ENCODE data around the gene PLD1.

The PLD1 gene

GRCh38 chr3:171677706-171678105, 132.6 kb downstream of the PLD1 start:
- DNase-seq (ENCODE audit: extremely low spot score): no peak
- TF ChIP-seq, protein P1, sequence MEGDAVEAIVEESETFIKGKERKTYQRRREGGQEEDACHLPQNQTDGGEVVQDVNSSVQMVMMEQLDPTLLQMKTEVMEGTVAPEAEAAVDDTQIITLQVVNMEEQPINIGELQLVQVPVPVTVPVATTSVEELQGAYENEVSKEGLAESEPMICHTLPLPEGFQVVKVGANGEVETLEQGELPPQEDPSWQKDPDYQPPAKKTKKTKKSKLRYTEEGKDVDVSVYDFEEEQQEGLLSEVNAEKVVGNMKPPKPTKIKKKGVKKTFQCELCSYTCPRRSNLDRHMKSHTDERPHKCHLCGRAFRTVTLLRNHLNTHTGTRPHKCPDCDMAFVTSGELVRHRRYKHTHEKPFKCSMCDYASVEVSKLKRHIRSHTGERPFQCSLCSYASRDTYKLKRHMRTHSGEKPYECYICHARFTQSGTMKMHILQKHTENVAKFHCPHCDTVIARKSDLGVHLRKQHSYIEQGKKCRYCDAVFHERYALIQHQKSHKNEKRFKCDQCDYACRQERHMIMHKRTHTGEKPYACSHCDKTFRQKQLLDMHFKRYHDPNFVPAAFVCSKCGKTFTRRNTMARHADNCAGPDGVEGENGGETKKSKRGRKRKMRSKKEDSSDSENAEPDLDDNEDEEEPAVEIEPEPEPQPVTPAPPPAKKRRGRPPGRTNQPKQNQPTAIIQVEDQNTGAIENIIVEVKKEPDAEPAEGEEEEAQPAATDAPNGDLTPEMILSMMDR (IDR thresholded peaks at IDR 0.05; ENCODE audit: control extremely low read depth, extremely low read depth, low read depth, missing control alignments): no peak
- CTCF ChIA-PET: interaction anchor here (1.0 to 1.4 kb wide), 3 partner anchors 19 to 64 kb away, joined by 3 to 7 read pairs (median 3); no protein-coding TSS in a partner anchor
- POLR2A ChIA-PET: no interaction called here

DNA sequence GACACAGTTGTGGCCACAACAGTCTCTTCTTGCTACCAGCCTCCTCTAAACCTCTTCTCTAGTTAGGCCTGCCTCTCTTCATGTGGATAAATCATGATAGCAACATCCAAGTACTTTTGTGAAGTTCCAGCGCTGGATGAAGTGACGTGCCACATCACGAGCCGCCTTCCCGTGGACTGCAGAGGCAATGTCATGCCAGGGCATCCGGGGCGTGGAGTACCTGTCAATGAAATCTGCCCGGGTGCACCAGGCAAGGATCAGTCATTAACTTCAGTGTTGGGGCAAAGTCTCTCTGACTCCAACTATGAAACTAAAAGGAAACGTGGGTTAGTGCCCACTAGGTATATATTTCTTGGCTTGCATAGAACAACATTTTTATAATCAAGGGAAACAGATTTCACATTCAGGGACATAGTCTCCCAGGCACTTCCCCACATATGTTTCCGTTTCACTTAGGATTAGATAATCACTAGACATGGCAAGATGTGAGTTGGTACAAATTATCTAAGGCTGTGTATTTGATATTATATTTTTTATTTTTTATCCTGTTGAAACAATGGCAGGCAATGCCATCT, 133.6 kb downstream of the PLD1 start:
- ChIA-PET POLR2A (no interaction called here), CTCF (interaction anchor here (1.0 kb wide), 1 partner anchor 63 kb away, joined by 3 read pairs; no protein-coding TSS in a partner anchor)
- TF ChIP-seq, protein P1 (IDR thresholded peaks at IDR 0.05; ENCODE audit: control extremely low read depth, extremely low read depth, low read depth, missing control alignments): no peak
- DNase-seq (ENCODE audit: extremely low spot score): no peak

GRCh38 chr3:171673951-171674350, 136.3 kb downstream of the PLD1 start:
- ChIA-PET CTCF (interaction anchor here (1.3 kb wide), 1 partner anchor 22 kb away, joined by 3 read pairs; no protein-coding TSS in a partner anchor), POLR2A (no interaction called here)

GRCh38 chr3:171672538-171672937, 137.7 kb downstream of the PLD1 start:
- DNase-seq (ENCODE audit: extremely low spot score): no peak
- CTCF ChIA-PET: interaction anchor here (1.0 to 1.4 kb wide), 2 partner anchors 14 to 19 kb away, joined by 3 read pairs; no protein-coding TSS in a partner anchor
- POLR2A ChIA-PET: no interaction called here
- TF ChIP-seq, protein P1 (IDR thresholded peaks at IDR 0.05; ENCODE audit: control extremely low read depth, extremely low read depth, low read depth, missing control alignments): no peak

More at GRCh38 chr3:171673951-171674350, 136.3 kb downstream of the PLD1 start:
- no peak for DNase-seq (ENCODE audit: extremely low spot score)
- TF ChIP-seq, protein P1 (IDR thresholded peaks at IDR 0.05; ENCODE audit: control extremely low read depth, extremely low read depth, low read depth, missing control alignments): no peak

DNA sequence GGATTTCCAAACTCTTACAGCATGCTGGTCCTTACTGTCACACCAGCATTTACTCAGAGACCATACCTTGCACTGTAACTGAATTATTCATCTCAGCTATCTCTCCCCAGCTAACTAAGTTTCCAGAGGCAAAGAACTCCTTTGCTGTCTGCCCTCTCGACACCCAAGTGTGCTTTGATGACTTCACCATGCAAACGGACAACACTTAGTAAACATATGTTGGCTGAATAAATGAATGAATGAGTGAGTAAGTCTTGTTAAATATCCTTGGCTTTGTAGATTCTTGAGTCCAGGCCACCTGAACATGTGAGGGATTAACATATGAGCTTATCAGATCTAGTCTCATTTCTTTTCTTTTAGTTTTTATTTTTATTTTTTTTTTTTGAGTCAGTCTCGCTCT, 138.2 kb downstream of the PLD1 start:
- DNase-seq (ENCODE audit: extremely low spot score): no peak
- TF ChIP-seq, protein P1 (IDR thresholded peaks at IDR 0.05; ENCODE audit: control extremely low read depth, extremely low read depth, low read depth, missing control alignments): no peak
- POLR2A ChIA-PET: no interaction called here
- CTCF ChIA-PET: interaction anchor here (1.0 to 1.4 kb wide), 2 partner anchors 14 to 18 kb away, joined by 3 read pairs; no protein-coding TSS in a partner anchor

GRCh38 chr3:171671709-171672108, 138.6 kb downstream of the PLD1 start:
- POLR2A ChIA-PET: no interaction called here
- CTCF ChIA-PET: interaction anchor here (1.0 to 1.4 kb wide), 2 partner anchors 13 to 18 kb away, joined by 3 read pairs; no protein-coding TSS in a partner anchor
- no peak for DNase-seq (ENCODE audit: extremely low spot score)
- TF ChIP-seq, protein P1 (IDR thresholded peaks at IDR 0.05; ENCODE audit: control extremely low read depth, extremely low read depth, low read depth, missing control alignments): no peak

Data from GM10248 (cell line).